Measurements from ENCODE around the gene ABHD16A.

The ABHD16A gene

GRCh38 chr6:31702819-31703716, at the start of gene ABHD16A:
ABHD16A (minus strand) TSS chr6:31703324; CDS start chr6:31703281, 43 bp downstream.
- DNase-seq, result peak; percentile 92 to 97

GRCh38 chr6:31752739-31753319, 49.7 kb upstream of the ABHD16A start:
- no peak for DNase-seq

- no peak for DNase-seq
These were observed 47.4 kb upstream of the ABHD16A start for GRCh38 chr6:31750411-31751022.

- DNase-seq, result no peak
These were observed 46.3 kb upstream of the ABHD16A start for GRCh38 chr6:31749301-31750036.

GRCh38 chr6:31744422-31744821, 41.3 kb upstream of the ABHD16A start:
- no peak for DNase-seq

GRCh38 chr6:31742894-31743293, 39.8 kb upstream of the ABHD16A start:
- no peak for DNase-seq

GRCh38 chr6:31741815-31742214, 38.7 kb upstream of the ABHD16A start:
- DNase-seq, result no peak

- no peak for DNase-seq
These were observed 37.5 kb upstream of the ABHD16A start for GRCh38 chr6:31740397-31741223.

- DNase-seq, result peak; percentile 97 to 99
These were observed 36.7 kb upstream of the ABHD16A start, which contains the start of gene MSH5 for GRCh38 chr6:31739639-31740396. MSH5 (plus strand) TSS chr6:31740005; CDS start chr6:31740467, 462 bp downstream.

GRCh38 chr6:31737991-31738979, 35.2 kb upstream of the ABHD16A start:
- DNase-seq, result peak; percentile 65 to 75

- DNase-seq, result peak; percentile 53 to 66
These were observed 34.3 kb upstream of the ABHD16A start for GRCh38 chr6:31737315-31737990.

GRCh38 chr6:31736768-31737314, 33.7 kb upstream of the ABHD16A start:
- DNase-seq, result no peak

GRCh38 chr6:31736021-31736767, 33.1 kb upstream of the ABHD16A start, which contains the start of gene CLIC1:
CLIC1 (minus strand) TSS chr6:31736530; CDS start chr6:31736300, 230 bp downstream.
- DNase-seq, result peak; percentile 58 to 89

GRCh38 chr6:31734821-31735406, 31.8 kb upstream of the ABHD16A start:
- DNase-seq, result peak in 1 of 2 experiments; percentile 36

GRCh38 chr6:31734247-31734820, 31.2 kb upstream of the ABHD16A start:
- no peak for DNase-seq

GRCh38 chr6:31733734-31734133, 30.6 kb upstream of the ABHD16A start:
- no peak for DNase-seq

- DNase-seq, result no peak
These were observed 28.9 kb upstream of the ABHD16A start for GRCh38 chr6:31732029-31732428.
